ENCODE measurements around the gene COL11A2.

DNA sequence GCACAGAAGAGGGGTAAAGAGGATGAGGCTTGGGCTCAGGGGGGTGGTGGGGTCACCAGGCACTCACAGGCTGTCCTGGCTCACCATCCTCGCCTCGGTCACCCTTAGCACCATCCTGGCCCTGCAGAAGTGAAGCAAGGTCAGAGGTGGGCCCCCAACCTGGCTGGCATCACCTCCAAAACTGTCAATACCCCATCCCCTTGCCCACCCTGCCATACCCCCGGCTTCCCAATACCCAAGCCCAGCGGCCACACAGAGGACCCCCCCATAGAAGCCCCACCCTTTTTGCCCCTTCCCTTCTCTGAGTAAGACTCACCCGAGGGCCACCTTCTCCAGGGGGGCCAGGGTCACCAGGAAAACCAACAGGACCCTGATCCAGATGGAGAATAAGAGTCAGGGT, 23.6 kb downstream of the COL11A2 start:
- TF ChIP-seq, protein P1, sequence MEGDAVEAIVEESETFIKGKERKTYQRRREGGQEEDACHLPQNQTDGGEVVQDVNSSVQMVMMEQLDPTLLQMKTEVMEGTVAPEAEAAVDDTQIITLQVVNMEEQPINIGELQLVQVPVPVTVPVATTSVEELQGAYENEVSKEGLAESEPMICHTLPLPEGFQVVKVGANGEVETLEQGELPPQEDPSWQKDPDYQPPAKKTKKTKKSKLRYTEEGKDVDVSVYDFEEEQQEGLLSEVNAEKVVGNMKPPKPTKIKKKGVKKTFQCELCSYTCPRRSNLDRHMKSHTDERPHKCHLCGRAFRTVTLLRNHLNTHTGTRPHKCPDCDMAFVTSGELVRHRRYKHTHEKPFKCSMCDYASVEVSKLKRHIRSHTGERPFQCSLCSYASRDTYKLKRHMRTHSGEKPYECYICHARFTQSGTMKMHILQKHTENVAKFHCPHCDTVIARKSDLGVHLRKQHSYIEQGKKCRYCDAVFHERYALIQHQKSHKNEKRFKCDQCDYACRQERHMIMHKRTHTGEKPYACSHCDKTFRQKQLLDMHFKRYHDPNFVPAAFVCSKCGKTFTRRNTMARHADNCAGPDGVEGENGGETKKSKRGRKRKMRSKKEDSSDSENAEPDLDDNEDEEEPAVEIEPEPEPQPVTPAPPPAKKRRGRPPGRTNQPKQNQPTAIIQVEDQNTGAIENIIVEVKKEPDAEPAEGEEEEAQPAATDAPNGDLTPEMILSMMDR (IDR thresholded peaks at IDR 0.05) = no peak
- no peak for TF ChIP-seq POLR2A (IDR thresholded peaks at IDR 0.05)

Measured in vagina (tissue), 2 donors.